A549 (cell line): Measurements from ENCODE around the gene CPOX.
"Not testable (repeated sequence)": the region's sequence is repeated elsewhere in the genome, so short reads cannot be mapped to it uniquely, and the experiment has no call there.

Experiments
- JUN ChIP-seq, 2 experiments: fragments of >200 bp; sonication (Bioruptor Twin); formaldehyde crosslinking; IDR thresholded peaks; 2 replicates in 1 of 2; 3 replicates in 1 of 2; pipeline ENCODE4 v1.6.1; 2016 to 2017
- JUNB ChIP-seq: fragments of >200 bp; sonication (Bioruptor Twin); formaldehyde crosslinking; IDR thresholded peaks from 2 replicates; pipeline ENCODE4 v1.6.1; 2016
- PHF8 ChIP-seq: fragments of 200-600 bp; sonication (generic); IDR thresholded peaks from 2 replicates; pipeline ENCODE4 v1.6.1; 2016; ENCODE audit warnings: low read depth, mild to moderate bottlenecking, antibody characterized with exemption, moderate library complexity, borderline replicate concordance
- POLR2A ChIP-seq: IDR thresholded peaks from 2 replicates; pipeline ENCODE4 v1.6.1; 2012; ENCODE audit warnings: mild to moderate bottlenecking, low read length
- RAD21 ChIP-seq, 2 experiments: fragments of >200 bp in 1 of 2; sonication (Bioruptor Twin) in 1 of 2; formaldehyde crosslinking in 1 of 2; IDR thresholded peaks in 1 of 2; conservative IDR thresholded peaks in 1 of 2; 2 replicates in 1 of 2; 3 replicates in 1 of 2; pipeline ENCODE4 v1.6.1; 2012 to 2018; ENCODE audit warnings: inconsistent platforms in 1 of 2
- SREBF2 ChIP-seq: fragments of 450-650 bp; IDR thresholded peaks from 2 replicates; pipeline ENCODE4 v1.6.1; 2014; ENCODE audit warnings: mild to moderate bottlenecking, moderate library complexity
- TF ChIP-seq, protein P1 (sequence below): fragments of >200 bp; sonication (Bioruptor Twin); formaldehyde crosslinking; IDR thresholded peaks from 3 replicates; pipeline ENCODE4 v1.5.1; 2016
- TF ChIP-seq, protein P2 (sequence below): IDR thresholded peaks from 2 replicates; pipeline ENCODE4 v1.6.1; 2012
- TF ChIP-seq, protein P3 (sequence below): fragments of 200-600 bp; sonication (generic); IDR thresholded peaks from 2 replicates; pipeline ENCODE4 v1.6.1; 2016; ENCODE audit warnings: antibody characterized with exemption, mild to moderate bottlenecking, moderate library complexity
- TF ChIP-seq, protein P4 (sequence below): IDR thresholded peaks from 2 replicates; pipeline ENCODE4 v1.6.1; 2012
- TF ChIP-seq, protein P5 (sequence below): fragments of >200 bp; sonication (Bioruptor Twin); formaldehyde crosslinking; IDR thresholded peaks from 2 replicates; pipeline ENCODE4 v1.6.1; 2016

DNA sequence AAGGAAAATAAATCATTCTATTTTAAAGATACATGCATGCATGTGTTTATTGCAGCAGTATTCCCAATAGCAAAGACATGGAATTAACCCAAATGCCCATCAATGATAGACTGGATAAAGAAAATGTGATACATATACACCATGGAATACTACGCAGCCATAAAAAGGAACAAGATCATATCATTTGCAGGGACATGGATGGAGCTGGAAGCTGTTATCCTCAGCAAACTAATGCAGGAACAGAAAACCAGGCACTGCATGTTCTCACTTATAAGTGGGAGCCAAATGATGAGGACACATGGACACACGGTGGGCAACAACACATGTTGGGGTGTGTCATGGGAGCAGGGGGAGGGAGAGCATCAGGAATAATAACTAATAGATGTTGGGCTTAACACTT lies 33.6 kb downstream of the CPOX start:
- TF ChIP-seq, protein P1, sequence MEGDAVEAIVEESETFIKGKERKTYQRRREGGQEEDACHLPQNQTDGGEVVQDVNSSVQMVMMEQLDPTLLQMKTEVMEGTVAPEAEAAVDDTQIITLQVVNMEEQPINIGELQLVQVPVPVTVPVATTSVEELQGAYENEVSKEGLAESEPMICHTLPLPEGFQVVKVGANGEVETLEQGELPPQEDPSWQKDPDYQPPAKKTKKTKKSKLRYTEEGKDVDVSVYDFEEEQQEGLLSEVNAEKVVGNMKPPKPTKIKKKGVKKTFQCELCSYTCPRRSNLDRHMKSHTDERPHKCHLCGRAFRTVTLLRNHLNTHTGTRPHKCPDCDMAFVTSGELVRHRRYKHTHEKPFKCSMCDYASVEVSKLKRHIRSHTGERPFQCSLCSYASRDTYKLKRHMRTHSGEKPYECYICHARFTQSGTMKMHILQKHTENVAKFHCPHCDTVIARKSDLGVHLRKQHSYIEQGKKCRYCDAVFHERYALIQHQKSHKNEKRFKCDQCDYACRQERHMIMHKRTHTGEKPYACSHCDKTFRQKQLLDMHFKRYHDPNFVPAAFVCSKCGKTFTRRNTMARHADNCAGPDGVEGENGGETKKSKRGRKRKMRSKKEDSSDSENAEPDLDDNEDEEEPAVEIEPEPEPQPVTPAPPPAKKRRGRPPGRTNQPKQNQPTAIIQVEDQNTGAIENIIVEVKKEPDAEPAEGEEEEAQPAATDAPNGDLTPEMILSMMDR: not testable (repeated sequence)
- not testable (repeated sequence) for TF ChIP-seq PHF8; RAD21 (conservative IDR thresholded peaks at IDR 0.05 in 1 of 2, IDR thresholded peaks at IDR 0.05 in 1 of 2); POLR2A; JUN (IDR thresholded peaks at IDR 0.05); JUNB; SREBF2
- TF ChIP-seq, protein P2, sequence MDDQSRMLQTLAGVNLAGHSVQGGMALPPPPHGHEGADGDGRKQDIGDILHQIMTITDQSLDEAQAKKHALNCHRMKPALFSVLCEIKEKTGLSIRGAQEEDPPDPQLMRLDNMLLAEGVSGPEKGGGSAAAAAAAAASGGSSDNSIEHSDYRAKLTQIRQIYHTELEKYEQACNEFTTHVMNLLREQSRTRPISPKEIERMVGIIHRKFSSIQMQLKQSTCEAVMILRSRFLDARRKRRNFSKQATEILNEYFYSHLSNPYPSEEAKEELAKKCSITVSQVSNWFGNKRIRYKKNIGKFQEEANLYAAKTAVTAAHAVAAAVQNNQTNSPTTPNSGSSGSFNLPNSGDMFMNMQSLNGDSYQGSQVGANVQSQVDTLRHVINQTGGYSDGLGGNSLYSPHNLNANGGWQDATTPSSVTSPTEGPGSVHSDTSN: not testable (repeated sequence)
- TF ChIP-seq, protein P3, sequence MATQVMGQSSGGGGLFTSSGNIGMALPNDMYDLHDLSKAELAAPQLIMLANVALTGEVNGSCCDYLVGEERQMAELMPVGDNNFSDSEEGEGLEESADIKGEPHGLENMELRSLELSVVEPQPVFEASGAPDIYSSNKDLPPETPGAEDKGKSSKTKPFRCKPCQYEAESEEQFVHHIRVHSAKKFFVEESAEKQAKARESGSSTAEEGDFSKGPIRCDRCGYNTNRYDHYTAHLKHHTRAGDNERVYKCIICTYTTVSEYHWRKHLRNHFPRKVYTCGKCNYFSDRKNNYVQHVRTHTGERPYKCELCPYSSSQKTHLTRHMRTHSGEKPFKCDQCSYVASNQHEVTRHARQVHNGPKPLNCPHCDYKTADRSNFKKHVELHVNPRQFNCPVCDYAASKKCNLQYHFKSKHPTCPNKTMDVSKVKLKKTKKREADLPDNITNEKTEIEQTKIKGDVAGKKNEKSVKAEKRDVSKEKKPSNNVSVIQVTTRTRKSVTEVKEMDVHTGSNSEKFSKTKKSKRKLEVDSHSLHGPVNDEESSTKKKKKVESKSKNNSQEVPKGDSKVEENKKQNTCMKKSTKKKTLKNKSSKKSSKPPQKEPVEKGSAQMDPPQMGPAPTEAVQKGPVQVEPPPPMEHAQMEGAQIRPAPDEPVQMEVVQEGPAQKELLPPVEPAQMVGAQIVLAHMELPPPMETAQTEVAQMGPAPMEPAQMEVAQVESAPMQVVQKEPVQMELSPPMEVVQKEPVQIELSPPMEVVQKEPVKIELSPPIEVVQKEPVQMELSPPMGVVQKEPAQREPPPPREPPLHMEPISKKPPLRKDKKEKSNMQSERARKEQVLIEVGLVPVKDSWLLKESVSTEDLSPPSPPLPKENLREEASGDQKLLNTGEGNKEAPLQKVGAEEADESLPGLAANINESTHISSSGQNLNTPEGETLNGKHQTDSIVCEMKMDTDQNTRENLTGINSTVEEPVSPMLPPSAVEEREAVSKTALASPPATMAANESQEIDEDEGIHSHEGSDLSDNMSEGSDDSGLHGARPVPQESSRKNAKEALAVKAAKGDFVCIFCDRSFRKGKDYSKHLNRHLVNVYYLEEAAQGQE: not testable (repeated sequence)
- TF ChIP-seq, protein P4, sequence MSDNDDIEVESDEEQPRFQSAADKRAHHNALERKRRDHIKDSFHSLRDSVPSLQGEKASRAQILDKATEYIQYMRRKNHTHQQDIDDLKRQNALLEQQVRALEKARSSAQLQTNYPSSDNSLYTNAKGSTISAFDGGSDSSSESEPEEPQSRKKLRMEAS: not testable (repeated sequence)
- TF ChIP-seq, protein P5, sequence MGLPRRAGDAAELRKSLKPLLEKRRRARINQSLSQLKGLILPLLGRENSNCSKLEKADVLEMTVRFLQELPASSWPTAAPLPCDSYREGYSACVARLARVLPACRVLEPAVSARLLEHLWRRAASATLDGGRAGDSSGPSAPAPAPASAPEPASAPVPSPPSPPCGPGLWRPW: not testable (repeated sequence)
